Lung (tissue), 12 donors: ENCODE data around the gene EPN1. TPM values are rescaled to one million over a fixed set of nuclear protein-coding genes. Genes with fewer than 3 reads are reported as not detected.

ENCODE experiments used
- ATAC-seq: fragments of 200-7000 bp; cut with Tn5 transposase; one replicate; pipeline ENCODE4 v1.9.1; 2020; ENCODE audit warnings: moderate number of reproducible peaks; ENCODE audit not compliant: insufficient read depth, low FRiP score
- DNase-seq, 3 donors: peaks; one replicate each; pipeline ENCODE4 v3.0.0-alpha.2; 2013 to 2017
- H3K27ac ChIP-seq, 2 donors: one replicate each; pipeline ENCODE4 v1.5.1; 2013; ENCODE audit warnings: mild to moderate bottlenecking in 2 of 2, moderate library complexity in 2 of 2, control low read depth in 1 of 2, inconsistent platforms in 1 of 2, low read depth in 1 of 2, low read length in 1 of 2
- H3K27me3 ChIP-seq, 3 donors: one replicate each; pipeline ENCODE4 v1.5.1; 2013; ENCODE audit warnings: low read length in 2 of 3; ENCODE audit not compliant: control insufficient read depth in 3 of 3, insufficient read depth in 3 of 3
- H3K36me3 ChIP-seq, 4 donors: one replicate each; pipeline ENCODE4 v1.5.1; 2013; ENCODE audit warnings: low read length in 4 of 4, mild to moderate bottlenecking in 1 of 4, moderate library complexity in 1 of 4; ENCODE audit not compliant: control insufficient read depth in 4 of 4, insufficient read depth in 4 of 4
- H3K4me1 ChIP-seq, 5 donors: one replicate each; pipeline ENCODE4 v1.5.1; 2013; ENCODE audit warnings: low read length in 5 of 5, mild to moderate bottlenecking in 2 of 5, moderate library complexity in 1 of 5; ENCODE audit not compliant: control insufficient read depth in 5 of 5, insufficient read depth in 5 of 5
- H3K4me3 ChIP-seq: one replicate; pipeline ENCODE4 v1.5.1; 2013; ENCODE audit warnings: mild to moderate bottlenecking, control low read depth, moderate library complexity
- H3K9ac ChIP-seq, 2 donors: one replicate each; pipeline ENCODE4 v1.5.1; 2013; ENCODE audit warnings: low read length in 2 of 2, control low read depth in 1 of 2; ENCODE audit not compliant: insufficient read depth in 1 of 2
- H3K9me3 ChIP-seq, 4 donors: one replicate each; pipeline ENCODE4 v1.5.1; 2013; ENCODE audit warnings: low read length in 3 of 4, mild to moderate bottlenecking in 1 of 4, moderate library complexity in 1 of 4; ENCODE audit not compliant: control insufficient read depth in 4 of 4, insufficient read depth in 3 of 4
- CTCF ChIP-seq: IDR thresholded peaks from 2 replicates; pipeline ENCODE4 v1.5.1; 2012; ENCODE audit warnings: mild to moderate bottlenecking; ENCODE audit errors: control extremely low read depth, extremely low read depth
- WGBS, 2 donors: extraction: QIAGEN DNeasy Blood & Tissue Kit; methylation state at CpG; one replicate each; pipeline ENCODE4 v1.1.7; 2013; 5-methylcytosine and 5-hydroxymethylcytosine counted together
- polyA plus RNA-seq, 2 donors: library from polyadenylated mRNA; stranded (reverse); fragments of 200-250 nt; gene quantifications; one replicate each; pipeline ENCODE4 v1.2.1, GENCODE V29; 2013
- total RNA-seq, 2 donors: library from RNA; depleted of rRNA in 1 of 2; stranded (reverse); fragments of >200 nt in 1 of 2; gene quantifications; one replicate each; pipeline ENCODE4 v1.2.1, GENCODE V29; 2014 to 2021
- donor health status: control.
- donor health status: control.
- donor health status: Bipolar disorder and iron deficiency.
- donor health status: healthy.
- donor health status: DM: yes; HTN: yes; CAD: no.

EPN1 gene
- total and polyA plus RNA-seq, 4 donors = 84.8 to 140 (median 99.5) TPM

GRCh38 chr19:55704494-55705245, 29.6 kb downstream of the EPN1 start:
- ATAC-seq (no peak), DNase-seq (no peak)
- no peak for TF ChIP-seq CTCF
- H3K9me3 ChIP-seq = peaks cover 0 to 1% (median 0%) of the 10 kb centered on the region in 4 donors
- no peak overlapping the region for H3K4me3 ChIP-seq
- no peak overlapping the region for H3K9ac ChIP-seq
- H3K4me1 ChIP-seq = no peaks in the 10 kb centered on the region
- H3K27ac ChIP-seq = no peak overlapping the region
- no peaks in the 10 kb centered on the region for H3K27me3 ChIP-seq
- peaks cover 0 to 9% (median 8%) of the 10 kb centered on the region in 4 donors for H3K36me3 ChIP-seq
- WGBS, 2 donors = 91 to 92% methylated on average over 15 of the region's 15 CpGs

- no peaks in the 10 kb centered on the region for H3K4me1 ChIP-seq
- no peaks in the 10 kb centered on the region for H3K27me3 ChIP-seq
- no peak overlapping the region for H3K9ac ChIP-seq
- TF ChIP-seq CTCF = no peak
- H3K27ac ChIP-seq = no peak overlapping the region
- H3K4me3 ChIP-seq = no peak overlapping the region
- H3K36me3 ChIP-seq = peaks cover 0 to 6% (median 4%) of the 10 kb centered on the region in 4 donors
- ATAC-seq = no peak
- peaks cover 0 to 1% (median 0%) of the 10 kb centered on the region in 4 donors for H3K9me3 ChIP-seq
- 87 to 96% methylated on average over 3 of the region's 3 CpGs for WGBS, 2 donors
- no peak for DNase-seq
These were observed 30.9 kb downstream of the EPN1 start for GRCh38 chr19:55705972-55706371.

- no peaks in the 10 kb centered on the region for H3K4me1 ChIP-seq
- no peaks in the 10 kb centered on the region for H3K27me3 ChIP-seq
- no peak overlapping the region for H3K9ac ChIP-seq
- no peak for TF ChIP-seq CTCF
- WGBS, 2 donors = 74 to 81% methylated on average over 18 of the region's 18 CpGs
- H3K27ac ChIP-seq = no peak overlapping the region
- DNase-seq (no peak), ATAC-seq (no peak)
- H3K4me3 ChIP-seq = no peak overlapping the region
- peaks cover 0 to 1% (median 0%) of the 10 kb centered on the region in 4 donors for H3K9me3 ChIP-seq
- H3K36me3 ChIP-seq = no peaks in the 10 kb centered on the region
These were observed 36.7 kb downstream of the EPN1 start for GRCh38 chr19:55711719-55712118.
